G401.6 (cell line): ENCODE data around the gene LENG9.
A peak's percentile ranks its signal among the peaks of the same experiment; 100 is the strongest.
"Not testable (repeated sequence)": the region's sequence is repeated elsewhere in the genome, so short reads cannot be mapped to it uniquely, and the experiment has no call there.

Experiments used
- FAIRE-seq: peaks from 2 replicates; lab custom pipeline; 2012; peaks lifted over from hg19 to GRCh38; lab: Jason Lieb, UNC

LENG9 gene

DNA sequence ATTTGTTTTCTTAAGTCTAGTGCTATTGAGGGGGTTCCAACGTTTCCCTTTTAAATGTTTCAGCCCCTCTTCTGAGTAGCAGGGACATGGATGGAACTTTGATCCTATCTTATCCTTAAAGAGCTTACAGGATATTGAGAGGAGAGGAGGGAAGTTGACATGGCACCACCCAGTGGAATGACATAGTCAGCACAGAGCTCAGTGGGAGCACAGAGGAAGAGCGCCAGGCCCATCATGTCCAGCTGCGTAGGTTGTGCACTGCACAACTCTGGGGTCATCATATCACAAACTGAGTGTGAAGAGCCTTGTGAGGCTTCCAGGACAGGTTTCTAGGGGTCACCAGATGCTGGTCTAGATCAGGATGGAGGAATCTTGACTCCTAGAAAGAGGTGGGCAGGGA, 14.1 kb upstream of the LENG9 start:
- no peak for FAIRE-seq

DNA sequence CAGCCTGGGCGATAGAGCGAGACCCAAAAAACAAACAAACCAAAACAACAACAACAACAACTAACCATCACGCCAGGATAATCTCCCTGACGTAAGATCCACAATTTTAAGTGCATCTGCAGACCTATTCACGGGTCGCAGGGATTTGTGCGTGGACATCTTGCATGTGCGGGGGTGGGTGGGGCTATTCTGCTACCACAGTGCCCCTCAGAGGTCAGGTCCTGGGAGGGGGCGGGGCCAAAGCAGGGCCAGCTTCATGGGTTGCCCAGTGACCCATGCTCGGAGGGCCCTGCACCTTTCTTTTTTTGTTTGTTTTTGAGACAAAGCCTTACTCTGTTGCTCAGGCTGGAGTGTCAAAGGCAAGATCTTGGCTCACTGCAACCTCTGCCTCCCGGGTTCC, 12.1 kb upstream of the LENG9 start:
- no peak for FAIRE-seq

DNA sequence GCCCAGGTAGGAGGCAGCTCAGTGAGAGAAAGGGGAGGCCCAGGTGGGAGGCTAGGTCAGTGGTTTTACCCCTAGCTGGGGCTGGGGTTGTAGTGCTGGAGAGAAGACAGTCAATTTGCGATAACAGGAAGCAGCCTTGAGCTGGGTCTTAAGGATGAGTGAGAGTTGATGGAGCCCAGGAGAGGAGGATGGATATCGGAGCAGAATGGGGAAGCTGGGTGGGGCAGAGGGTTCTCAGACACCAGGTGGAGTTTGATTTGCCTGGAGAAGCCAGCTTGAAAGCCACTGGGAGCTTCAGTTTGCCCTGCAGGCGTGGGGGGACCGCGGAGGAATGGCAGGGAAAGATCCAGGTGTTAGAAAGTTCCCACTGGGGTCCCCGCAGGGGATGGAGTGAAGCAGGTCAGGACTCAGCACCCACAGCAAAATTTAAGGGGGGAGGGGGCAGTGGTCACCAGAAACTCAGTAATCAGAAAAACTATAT, 10.4 kb upstream of the LENG9 start:
- FAIRE-seq: no peak

DNA sequence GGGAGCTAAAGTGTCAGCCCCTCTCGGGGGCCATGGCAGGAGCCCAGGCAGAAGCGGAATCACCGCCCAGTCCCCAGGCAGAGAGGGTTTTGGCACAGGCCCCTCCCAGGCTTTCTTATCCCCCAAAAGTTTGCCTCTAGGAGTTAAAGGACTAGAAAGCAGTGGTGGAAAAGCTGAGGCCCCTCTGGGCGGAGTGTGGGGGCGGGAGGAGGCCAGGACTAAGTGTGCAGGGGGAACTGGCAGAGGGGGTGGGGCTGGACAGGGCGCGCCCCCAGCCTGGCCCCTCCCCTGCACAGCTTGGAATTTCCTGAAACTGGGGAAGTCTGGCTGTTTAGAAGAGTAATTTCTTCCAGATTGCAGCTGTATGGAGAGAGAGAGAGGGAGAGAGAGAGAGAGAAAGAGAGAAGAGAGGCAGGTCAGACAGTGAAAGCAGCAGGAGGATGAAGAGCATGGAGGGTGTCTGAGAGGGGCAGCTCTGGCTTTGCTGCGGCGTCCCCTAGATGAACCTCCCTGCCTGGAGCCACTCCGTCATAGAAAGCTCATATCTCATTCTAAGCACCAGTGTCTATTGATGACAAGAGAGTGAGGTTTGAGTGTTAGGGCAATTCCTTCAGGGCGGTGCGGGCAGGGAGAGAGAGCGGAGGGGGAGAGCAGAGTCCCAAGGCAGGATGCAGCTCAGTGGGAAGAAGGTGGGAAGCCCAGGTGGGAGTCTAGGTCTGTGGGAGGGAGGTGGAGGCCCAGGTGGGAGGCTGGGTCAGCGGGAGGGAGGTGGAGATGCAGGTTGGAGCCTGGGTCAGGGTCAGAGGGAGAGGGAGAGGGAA, 9.7 kb upstream of the LENG9 start, which contains the start of gene CDC42EP5:
TSS of gene CDC42EP5 (minus strand) at position 226 of the 821 bp plus-strand sequence. CDS start 7,749 bp downstream, outside the sequence.
- peak; percentile 97 for FAIRE-seq

DNA sequence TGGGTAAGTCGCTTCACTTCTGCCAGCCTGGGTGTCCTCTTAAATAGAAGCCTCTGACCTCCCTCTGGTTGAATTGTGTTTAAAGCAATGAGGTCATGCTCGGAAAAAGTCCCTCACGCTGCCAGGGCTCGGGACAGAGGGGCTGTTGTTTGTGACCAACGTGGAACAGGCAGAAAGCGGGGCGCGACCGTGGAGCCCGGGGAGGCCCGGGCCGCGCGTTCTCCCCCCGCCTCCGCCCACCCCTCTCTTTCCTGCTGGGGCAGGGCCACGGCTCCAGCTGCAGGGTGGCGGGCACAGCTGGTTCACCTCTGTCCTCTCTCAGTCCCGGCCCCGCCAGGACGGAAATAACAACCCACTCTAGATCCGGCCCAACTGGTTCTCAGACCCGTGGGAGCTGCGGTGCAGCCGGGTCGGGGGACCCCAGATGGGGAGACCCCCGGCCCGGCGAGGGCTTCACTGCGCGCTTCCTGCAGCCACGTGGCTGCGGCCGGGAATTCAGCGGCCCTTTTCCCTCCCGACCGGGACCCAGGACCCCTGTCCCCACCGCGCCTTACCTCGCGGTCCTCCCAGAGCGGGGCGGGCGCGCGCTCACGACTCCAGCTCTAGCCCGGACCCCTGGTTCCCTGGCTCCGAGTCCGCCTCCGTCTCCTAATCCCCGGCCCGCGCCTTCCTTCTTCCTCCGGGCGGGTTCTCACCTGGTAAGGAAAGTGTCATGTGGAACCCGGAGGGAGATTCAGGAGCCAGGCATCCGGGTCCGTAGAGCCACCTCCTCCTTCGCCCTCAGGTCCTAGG, 7.6 kb upstream of the LENG9 start:
- FAIRE-seq: no peak

DNA sequence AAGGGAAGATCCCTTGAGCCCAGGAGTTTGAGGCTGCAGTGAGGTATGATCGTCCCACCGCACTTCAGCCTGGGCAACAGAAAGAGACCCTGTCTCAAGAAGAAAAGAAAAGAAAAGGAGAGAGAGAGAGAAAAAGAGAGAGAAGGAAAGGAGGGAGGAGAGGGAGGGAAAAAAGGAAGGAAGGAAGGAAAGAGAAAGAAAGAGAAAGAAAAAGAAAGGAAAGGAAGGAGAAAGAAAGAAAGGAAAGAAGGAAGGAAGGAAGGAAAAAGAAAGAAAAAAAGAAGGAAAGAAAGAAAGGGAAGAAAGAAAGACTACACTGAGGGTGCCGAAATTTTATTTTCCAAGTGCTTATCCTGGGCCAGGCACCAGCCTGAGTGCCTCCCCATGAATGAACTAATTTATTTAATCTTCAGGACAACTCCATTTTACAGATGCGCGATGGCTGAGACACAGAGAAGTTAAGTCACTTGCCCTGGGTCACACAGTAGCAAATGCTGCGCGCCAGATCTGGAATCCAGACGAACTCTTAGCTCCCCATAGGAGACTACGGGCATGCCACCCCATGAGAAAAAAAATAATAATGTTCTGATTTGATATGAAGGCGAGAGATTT, 6.8 kb upstream of the LENG9 start:
- FAIRE-seq: no peak

DNA sequence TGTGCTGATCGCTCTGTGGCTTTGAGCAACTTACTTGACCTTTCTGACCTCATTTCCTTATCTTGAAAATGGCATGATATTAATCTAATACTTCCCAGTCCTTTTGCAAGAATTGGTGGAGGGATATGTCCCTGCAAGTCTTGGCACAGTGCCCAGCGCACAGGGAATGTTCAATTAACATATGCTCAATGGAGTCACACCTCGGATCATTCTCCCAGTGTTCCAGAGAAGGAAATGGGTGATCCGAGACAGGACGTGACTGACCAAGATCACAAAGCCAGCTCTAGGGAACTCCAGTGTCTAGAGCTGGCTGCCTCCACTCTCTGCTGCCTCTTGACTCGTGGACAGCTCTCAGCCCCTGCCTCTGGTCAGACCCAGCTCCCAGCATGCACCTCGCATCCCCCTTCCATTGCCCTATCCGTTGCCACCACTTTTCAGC, 5.9 kb upstream of the LENG9 start:
- FAIRE-seq: no peak

DNA sequence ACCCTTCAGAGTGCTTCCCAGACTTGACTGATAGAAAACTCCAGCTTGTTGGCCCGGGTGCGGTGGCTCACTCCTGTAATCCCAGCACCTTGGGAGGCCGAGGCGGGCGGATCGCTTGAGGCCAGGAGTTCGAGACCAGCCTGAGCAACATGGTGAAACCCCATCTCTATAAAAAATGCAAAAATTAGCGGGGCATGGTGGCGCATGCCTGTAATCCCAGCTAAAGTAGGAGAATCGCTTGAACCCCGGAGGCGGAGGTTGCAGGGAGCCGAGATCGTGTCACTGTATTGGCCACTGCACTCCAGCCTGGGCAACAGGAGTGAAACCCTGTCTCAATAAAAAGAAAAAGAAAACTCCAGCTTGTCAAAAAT, 2.5 kb upstream of the LENG9 start:
- not testable (repeated sequence) for FAIRE-seq

DNA sequence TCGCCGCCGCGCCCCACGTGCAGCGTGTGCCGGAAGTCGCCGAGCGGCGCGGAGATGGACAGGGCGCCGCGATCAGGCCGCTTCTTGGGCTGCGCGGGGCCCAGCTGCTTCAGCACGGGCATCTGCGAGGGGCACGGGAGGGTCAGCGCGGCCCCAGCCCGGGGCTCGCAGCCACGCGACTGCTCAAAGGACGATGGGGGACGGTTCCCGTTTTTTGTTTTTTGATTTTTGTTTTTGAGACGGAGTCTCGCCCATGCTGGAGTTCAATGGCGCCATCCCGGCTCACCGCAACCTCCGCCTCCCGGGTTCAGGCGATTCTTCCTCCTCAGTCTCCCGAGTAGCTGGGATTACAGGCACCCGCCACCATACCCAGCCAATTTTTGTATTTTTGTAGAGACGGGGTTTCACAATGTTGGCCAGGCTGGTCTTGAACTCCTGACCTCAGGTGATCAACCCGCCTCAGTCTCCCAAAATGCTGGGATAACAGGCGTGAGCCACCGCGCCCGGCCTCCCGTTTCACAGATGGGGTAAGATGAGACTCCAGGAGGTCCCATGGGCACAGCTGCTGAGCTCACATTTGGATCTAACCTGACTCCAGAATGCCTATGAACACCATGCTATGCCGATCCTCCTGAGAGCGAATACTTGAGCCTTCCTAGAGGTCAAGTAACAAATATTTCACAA, 2.0 kb upstream of the LENG9 start:
- FAIRE-seq: no peak

DNA sequence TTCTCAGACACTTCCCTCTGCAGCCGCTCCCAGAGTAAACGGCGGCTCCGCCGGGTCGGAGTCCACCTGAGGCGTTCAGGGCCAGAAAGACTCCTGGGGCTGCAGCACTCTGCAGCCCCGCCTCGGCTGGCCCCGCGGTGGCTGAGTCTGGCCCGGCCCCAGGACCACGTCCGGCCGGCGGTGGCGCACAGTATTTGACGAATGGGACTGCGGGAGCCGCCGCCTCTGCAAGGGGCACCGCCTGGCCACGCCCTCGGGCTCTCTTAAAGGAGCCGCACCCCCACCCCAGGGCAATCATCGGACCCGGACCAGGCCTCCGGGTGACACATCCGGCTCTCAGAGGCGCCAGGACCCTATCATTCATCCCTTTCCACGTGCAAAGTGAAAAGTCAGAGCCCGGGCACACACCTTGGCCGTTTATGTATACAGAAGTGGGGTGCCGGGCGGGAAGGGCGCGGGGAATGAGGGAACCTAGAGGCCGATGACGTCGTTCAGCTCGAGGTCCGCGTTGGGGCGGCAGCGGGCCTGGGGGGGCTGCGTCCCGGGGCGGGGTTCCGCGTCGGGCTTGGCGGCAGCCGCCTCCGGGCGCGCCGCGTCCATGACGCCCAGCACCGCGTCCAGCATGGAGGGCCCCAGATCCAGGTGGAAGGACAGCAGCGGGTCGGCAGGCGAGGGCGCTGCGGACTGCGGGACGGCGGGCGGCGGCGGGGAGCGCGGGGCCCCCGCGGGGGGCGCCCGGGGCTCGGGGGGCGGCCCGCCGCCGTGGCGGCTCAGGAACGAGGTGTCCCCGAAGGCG, 1.2 kb upstream of the LENG9 start:
- FAIRE-seq: peak; percentile 62

DNA sequence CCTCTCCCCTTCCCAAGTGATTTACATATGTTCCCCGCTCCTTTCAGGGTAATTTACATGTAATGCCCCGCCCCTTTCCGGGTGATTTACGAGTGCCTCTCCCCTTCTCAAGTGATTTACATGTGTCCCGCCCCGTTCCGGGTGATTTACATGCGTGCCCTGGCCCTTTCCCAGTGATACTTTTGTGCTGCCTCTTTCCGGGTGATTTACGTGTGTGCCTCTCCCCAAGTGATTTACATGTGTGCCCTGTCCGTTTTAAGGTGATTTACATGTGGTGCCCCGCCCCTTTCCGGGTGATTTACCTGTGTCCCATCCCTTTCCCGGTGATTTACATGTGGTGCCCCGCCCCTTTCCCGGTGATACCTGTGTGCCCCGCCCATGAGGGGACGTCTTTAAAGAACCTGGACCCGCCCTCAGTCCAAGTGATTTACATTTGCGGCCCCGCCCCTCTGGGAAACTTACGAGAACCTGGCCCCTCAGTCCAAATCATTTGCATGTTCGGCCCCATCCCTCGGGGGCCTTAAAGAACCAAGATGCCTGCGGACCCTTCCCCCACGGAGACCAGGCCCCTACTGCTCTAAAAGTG, 559 bp upstream of the LENG9 start:
- no peak for FAIRE-seq

DNA sequence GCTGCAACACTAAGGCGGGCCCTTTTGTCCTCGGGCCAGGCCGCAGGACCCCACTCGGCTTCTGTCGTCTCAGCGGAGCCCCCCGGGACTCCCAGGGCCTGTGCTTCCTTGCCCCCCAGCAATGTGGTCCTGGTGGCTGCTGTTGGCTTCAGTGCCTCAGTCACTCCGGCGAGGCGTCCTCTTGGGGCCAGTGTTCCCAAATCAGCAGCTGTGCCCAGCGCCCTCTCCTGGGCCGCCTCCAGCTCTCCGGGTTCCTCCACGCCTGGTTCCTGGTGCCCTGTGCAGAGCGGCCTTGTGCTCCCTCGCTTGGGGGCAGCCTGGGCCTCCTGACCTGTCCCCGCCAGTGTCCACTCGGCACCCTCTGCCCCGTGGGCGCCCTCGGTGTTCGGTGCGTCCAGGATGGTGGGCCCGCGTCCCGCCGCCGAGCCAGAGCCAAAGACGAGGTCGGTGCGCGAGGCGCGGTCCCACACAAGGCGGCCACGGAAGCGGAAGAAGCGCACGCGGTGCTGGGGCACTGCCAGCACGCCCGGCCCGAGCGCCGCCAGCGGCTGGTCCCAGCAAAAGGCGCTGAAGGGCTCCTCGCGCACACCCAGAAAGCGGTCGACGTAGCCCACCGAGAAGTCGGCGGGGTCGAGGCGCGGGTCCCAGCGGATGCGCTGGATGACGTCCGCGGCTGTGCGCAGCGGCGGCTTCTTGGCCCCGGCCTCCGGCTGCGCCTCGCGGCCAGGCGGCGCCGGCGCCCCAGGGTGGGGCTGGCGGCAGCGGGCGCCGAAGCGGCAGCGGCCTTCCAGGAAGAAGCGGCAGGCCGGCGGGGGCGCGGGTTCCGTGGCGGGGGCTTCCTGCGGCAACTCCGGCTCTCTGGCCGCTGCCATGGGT, 685 bp downstream of the LENG9 start:
- FAIRE-seq: no peak

DNA sequence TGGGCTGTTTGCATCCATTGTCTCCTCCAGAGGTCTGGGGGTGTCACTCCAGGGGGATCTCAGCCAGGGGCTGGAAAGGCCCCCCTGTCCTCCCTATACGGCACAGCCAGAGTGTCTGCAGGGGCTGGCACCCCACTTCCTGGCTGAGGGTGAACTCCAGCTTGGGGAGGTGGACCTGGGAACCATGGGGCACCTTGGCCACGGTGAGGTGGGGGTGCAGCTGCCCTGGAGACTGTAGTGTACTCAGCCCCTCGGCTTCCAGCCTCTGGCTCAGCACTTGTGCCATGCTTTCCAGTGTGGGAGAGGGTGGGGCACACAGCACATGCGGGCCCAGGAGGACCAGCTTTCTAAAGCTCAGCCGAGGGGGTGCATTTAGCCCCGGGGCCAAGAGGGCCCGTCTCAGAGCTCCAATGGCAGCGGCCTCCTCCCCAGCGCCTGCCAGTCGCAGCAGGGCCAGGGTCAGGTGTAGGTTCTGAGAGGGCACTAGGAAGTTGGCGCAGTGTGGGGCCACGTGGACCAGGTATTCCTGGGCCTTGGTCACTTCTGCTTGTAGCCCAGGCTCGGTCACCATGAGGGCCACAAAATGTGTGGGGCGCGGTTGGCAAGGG, 1.4 kb downstream of the LENG9 start:
- FAIRE-seq: no peak

DNA sequence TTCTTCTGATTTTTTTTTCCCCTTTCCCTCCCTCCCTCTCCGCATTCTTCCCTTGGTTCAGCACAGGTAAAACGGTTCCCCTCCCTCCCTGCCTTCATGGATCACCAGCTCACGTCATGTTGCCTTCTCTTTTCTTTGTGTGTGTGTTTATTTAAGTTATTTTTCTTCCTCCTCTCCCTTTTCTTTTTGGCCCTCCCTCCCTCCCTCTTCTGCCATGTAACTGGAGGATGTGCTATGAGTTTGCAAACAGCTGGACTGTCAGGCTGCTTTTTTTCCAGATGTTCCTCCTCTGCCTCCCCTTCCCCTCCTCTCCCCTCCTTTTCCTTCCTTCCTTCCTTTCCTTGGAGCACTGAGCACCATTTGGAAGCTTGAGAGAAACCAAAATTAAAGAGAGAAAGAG, 2.0 kb downstream of the LENG9 start:
- FAIRE-seq: no peak

DNA sequence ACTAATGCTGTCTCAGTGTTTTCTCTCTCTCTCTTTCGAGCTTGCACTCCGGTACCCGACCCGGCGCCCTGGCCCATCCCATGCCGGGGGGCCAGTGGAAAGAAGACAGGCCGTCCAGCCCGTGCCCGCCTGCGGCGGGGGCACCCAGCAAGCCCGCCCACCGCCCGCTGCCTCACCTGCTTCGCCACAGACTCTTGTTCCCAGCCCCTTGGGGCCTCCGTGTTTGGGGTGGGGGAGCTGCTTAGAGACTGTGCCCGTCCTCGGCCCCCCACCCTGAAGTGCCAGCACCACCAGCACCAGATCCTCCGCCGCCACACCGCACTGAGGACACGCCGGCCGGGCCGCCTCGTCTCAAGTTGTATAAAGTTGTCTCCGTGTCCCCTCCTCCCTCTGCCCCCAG, 2.4 kb downstream of the LENG9 start:
- no peak for FAIRE-seq

DNA sequence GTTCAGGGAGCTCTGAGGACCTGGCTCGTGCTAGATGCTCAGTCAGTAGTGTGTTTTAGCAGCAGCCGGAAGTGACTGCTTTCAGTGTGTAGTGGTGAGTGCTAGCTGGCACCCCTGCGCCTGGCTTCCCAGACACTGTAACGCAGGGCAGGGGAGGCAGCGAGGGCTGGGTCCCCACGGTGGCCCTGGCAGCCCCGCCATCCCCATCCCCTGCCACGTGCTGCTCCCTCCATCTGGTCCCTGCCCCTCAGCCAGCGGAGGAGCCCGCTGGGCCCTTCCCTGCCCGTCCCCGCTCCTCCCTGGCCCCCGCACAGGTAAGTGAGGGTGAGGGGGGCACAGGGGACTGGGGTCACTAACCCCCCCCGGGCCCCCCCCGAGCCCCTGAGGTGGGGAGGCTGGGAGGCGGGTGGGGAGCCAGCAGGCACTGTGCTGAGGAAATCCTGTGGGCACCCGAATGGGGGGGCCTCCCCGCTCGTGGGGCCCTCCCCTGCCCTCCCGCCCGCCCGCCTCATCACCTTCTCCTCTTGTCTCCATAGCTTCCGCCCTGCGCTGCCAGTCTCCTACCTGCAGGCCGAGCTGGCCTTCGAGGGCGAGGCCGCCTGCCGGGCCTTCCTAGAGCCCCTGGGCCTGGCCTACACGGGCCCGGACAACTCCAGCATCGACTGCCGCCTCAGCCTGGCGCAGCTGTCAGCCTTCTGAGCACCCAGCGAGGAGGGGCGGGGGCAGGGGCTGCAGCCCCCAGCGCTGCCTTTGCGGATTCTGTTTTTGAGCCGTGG, 3.2 kb downstream of the LENG9 start:
- no peak for FAIRE-seq

DNA sequence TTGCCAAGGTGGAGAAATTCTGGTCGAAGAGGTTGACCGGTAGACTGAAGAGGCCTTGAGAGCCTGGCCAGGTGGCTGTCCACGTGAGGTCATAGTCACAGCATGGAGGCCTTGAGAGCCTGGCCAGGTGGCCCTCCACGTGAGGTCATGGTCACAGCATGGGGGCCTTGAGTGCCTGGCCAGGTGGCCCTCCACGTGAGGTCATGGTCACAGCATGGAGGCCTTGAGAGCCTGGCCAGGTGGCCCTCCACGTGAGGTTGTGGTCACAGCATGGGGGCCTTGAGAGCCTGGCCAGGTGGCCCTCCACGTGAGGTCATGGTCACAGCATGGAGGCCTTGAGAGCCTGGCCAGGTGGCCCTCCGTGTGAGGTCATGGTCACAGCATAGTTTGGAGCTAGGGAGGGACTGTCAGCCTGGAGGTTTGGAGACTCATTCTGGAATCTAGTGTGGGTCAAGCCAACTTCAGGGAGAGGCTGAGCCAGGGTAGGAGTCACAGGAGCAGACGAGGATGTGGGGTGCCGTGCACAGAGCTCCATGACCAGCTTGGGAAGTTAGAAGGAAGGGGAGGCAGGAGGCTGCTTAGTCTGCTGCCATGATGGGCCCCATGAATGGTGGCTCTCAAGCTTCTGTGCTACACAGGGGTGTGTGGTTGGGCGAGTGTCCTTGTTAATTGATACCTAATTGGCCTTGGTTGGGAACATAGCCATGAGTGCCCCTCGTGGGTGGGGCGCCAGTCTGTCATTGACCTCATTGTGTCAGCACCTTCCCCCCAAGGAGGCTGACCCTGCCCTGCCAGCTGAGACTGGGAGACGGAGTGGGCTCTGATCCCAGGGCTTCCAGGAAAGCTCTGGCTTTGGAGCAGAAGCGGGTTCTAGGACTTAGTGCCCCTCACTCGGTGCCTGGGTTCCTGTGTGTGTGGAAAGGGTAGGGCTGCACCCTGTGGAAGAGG, 4.0 kb downstream of the LENG9 start:
- no peak for FAIRE-seq
